ENCODE measurements around the gene GSG1. TPM values are rescaled to one million over a fixed set of nuclear protein-coding genes. Genes with fewer than 3 reads are reported as not detected.

GSG1 gene
- total and polyA plus RNA-seq, 2 donors (not counting 3 experiments of a cell fraction or from before 2014, with no cell fraction given): not detected

DNA sequence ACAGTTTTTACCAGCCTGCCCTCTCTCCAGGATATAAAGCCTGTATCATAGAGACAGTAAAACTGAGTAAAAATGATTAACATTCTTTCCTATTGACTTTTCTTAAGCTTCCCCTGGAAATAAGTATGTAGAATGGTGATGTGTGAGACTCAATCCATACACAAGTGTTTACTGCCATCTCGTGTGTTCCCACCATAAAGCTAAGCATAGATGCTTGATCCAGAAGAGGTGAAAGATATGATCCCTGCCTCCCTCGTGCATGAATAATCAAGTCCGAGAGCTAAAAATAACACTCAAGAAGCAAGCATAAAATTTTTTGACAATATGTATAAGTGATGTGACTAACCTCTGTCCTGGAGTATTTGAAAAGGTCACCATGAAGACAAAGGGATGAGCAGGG is 16.9 kb upstream of the GSG1 start:
- DNase-seq (ENCODE audit: low read depth, low spot score) (no peak), FAIRE-seq (peak; percentile 43)
- no peaks in the 10 kb centered on the region for H3K36me3 ChIP-seq (ENCODE audit: control insufficient read depth in 2 of 2, extremely low read depth in 1 of 2, insufficient read depth in 2 of 2, low read length in 2 of 2)
- no peak overlapping the region for H3K27ac ChIP-seq (ENCODE audit: insufficient read depth, low read depth, low read length)
- H3K4me3 ChIP-seq (replicated peaks in 1 of 3; ENCODE audit: insufficient read depth in 1 of 3, low read depth in 1 of 3, low read length in 3 of 3): no peak overlapping the region
- H2AFZ ChIP-seq (ENCODE audit: low read depth, low read length): no peak overlapping the region
- no TSS peak for BruUV-seq (replicated peaks)
- no peaks in the 10 kb centered on the region for H3K79me2 ChIP-seq (ENCODE audit: control insufficient read depth, insufficient read depth, low read length)
- no peaks in the 10 kb centered on the region for H3K9me1 ChIP-seq (replicated peaks; ENCODE audit: control insufficient read depth, extremely low read depth, insufficient read depth, low read length)
- H3K9ac ChIP-seq (replicated peaks; ENCODE audit: extremely low read depth, insufficient read depth, low read length): no peak overlapping the region
- no peak for TF ChIP-seq EZH2 (IDR thresholded peaks at IDR 0.05; ENCODE audit: borderline replicate concordance, low read depth, low read length, severe bottlenecking)
- no peak for TF ChIP-seq POLR2AphosphoS5 (IDR thresholded peaks at IDR 0.05; ENCODE audit: insufficient read depth, low read depth, low read length)
- TF ChIP-seq FOS (IDR thresholded peaks at IDR 0.05; ENCODE audit: borderline replicate concordance, insufficient read depth, low read length): no peak
- TF ChIP-seq POLR2A (IDR thresholded peaks at IDR 0.05; ENCODE audit: low read depth, low read length): no peak
- TF ChIP-seq, protein P1, sequence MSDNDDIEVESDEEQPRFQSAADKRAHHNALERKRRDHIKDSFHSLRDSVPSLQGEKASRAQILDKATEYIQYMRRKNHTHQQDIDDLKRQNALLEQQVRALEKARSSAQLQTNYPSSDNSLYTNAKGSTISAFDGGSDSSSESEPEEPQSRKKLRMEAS (IDR thresholded peaks at IDR 0.05; ENCODE audit: insufficient read depth, insufficient read length): no peak
- no peak for TF ChIP-seq JUN (IDR thresholded peaks at IDR 0.05; ENCODE audit: borderline replicate concordance, insufficient read depth, insufficient read length, low read depth)
- no peak for TF ChIP-seq GATA2 (IDR thresholded peaks at IDR 0.05; ENCODE audit: insufficient read depth, insufficient read length, low read depth, low read length)
- TF ChIP-seq, protein P2, sequence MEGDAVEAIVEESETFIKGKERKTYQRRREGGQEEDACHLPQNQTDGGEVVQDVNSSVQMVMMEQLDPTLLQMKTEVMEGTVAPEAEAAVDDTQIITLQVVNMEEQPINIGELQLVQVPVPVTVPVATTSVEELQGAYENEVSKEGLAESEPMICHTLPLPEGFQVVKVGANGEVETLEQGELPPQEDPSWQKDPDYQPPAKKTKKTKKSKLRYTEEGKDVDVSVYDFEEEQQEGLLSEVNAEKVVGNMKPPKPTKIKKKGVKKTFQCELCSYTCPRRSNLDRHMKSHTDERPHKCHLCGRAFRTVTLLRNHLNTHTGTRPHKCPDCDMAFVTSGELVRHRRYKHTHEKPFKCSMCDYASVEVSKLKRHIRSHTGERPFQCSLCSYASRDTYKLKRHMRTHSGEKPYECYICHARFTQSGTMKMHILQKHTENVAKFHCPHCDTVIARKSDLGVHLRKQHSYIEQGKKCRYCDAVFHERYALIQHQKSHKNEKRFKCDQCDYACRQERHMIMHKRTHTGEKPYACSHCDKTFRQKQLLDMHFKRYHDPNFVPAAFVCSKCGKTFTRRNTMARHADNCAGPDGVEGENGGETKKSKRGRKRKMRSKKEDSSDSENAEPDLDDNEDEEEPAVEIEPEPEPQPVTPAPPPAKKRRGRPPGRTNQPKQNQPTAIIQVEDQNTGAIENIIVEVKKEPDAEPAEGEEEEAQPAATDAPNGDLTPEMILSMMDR (IDR thresholded peaks at IDR 0.05; ENCODE audit: extremely low read depth in 1 of 2, insufficient read depth in 1 of 2, low read depth in 1 of 2, low read length in 2 of 2): no peak
- TF ChIP-seq MYC (IDR thresholded peaks at IDR 0.05; ENCODE audit: low read depth, low read length): no peak
- peaks cover 28% of the 10 kb centered on the region for H3K4me1 ChIP-seq (ENCODE audit: control insufficient read depth, extremely low read depth, insufficient read depth, low read length)
- dilution Hi-C loops (cut with MboI; ENCODE audit: extremely low pct_ligation_motif_present, low sequenced_read_pairs): no loop called here
- intact Hi-C loops (cut with micrococcal nuclease): no loop called here
- CTCF ChIA-PET: interaction anchor here (0.6 to 1.8 kb wide), 4 partner anchors 19 to 91 kb away, joined by 3 to 10 read pairs (median 4); no protein-coding TSS in a partner anchor
- H3K4me2 ChIP-seq (ENCODE audit: insufficient read depth, low read length): no peak overlapping the region
- no peaks in the 10 kb centered on the region for H4K20me1 ChIP-seq (replicated peaks; ENCODE audit: control insufficient read depth, extremely low read depth, insufficient read depth, low read length)
- POLR2A ChIA-PET: interaction anchor here (0.6 kb wide), 2 partner anchors 18 to 76 kb away, joined by 3 read pairs; partner anchors contain the start of gene EMP1
- H3K9me3 ChIP-seq (replicated peaks; ENCODE audit: control insufficient read depth, insufficient read depth, low read length): no peaks in the 10 kb centered on the region
- no peaks in the 10 kb centered on the region for H3K27me3 ChIP-seq (ENCODE audit: control insufficient read depth in 2 of 2, insufficient read depth in 2 of 2, low read length in 2 of 2)

Measured in endothelial cell of umbilical vein (primary cell).